Skeletal muscle cell (primary cell): ENCODE results near the gene ETV7.

Experiments
- DNase-seq: peaks from one replicate; pipeline ENCODE4 v3.0.0-alpha.2; 2010; ENCODE audit warnings: low read depth
- H3K4me3 ChIP-seq: 2 replicates; pipeline ENCODE4 v1.5.1; 2011; ENCODE audit warnings: low read depth, mild to moderate bottlenecking, control low read depth, low read length, moderate library complexity

Gene ETV7

GRCh38 chr6:36386495-36387439, 702 bp downstream of the ETV7 start:
- no peak for DNase-seq
- H3K4me3 ChIP-seq = peak overlapping the region; percentile 50

- no peak overlapping the region for H3K4me3 ChIP-seq
- no peak for DNase-seq
Observed at GRCh38 chr6:36384095-36384494, 3.4 kb downstream of the ETV7 start.

- no peak for DNase-seq
- H3K4me3 ChIP-seq = no peak overlapping the region
Observed at GRCh38 chr6:36383606-36384005, 3.9 kb downstream of the ETV7 start.

GRCh38 chr6:36382976-36383375, 4.5 kb downstream of the ETV7 start:
- DNase-seq = no peak

GRCh38 chr6:36381502-36382389, 5.7 kb downstream of the ETV7 start:
- no peak overlapping the region for H3K4me3 ChIP-seq
- DNase-seq = no peak

More at GRCh38 chr6:36382976-36383375, 4.5 kb downstream of the ETV7 start:
- no peak overlapping the region for H3K4me3 ChIP-seq

- DNase-seq = no peak
- no peak overlapping the region for H3K4me3 ChIP-seq
Observed at GRCh38 chr6:36380166-36380565, 7.3 kb downstream of the ETV7 start.

- no peak overlapping the region for H3K4me3 ChIP-seq
- no peak for DNase-seq
Observed at GRCh38 chr6:36378936-36379335, 8.5 kb downstream of the ETV7 start.

GRCh38 chr6:36378243-36378920, 9.1 kb downstream of the ETV7 start:
- DNase-seq = no peak
- H3K4me3 ChIP-seq = no peak overlapping the region

GRCh38 chr6:36377594-36377993, 9.9 kb downstream of the ETV7 start:
- no peak for DNase-seq
- H3K4me3 ChIP-seq = no peak overlapping the region

GRCh38 chr6:36376742-36377141, 10.7 kb downstream of the ETV7 start:
- no peak for DNase-seq
- no peak overlapping the region for H3K4me3 ChIP-seq

- no peak overlapping the region for H3K4me3 ChIP-seq
- no peak for DNase-seq
Observed at GRCh38 chr6:36376183-36376582, 11.3 kb downstream of the ETV7 start.

- no peak for DNase-seq
- no peak overlapping the region for H3K4me3 ChIP-seq
Observed at GRCh38 chr6:36375644-36376155, 11.8 kb downstream of the ETV7 start.

GRCh38 chr6:36374972-36375371, 12.5 kb downstream of the ETV7 start:
- DNase-seq = no peak
- no peak overlapping the region for H3K4me3 ChIP-seq

GRCh38 chr6:36374194-36374593, 13.3 kb downstream of the ETV7 start:
- no peak overlapping the region for H3K4me3 ChIP-seq
- no peak for DNase-seq

- DNase-seq = no peak
- H3K4me3 ChIP-seq = no peak overlapping the region
Observed at GRCh38 chr6:36373368-36374019, 14.0 kb downstream of the ETV7 start.

- no peak for DNase-seq
- H3K4me3 ChIP-seq = no peak overlapping the region
Observed at GRCh38 chr6:36372088-36372487, 15.4 kb downstream of the ETV7 start.

- H3K4me3 ChIP-seq = no peak overlapping the region
- DNase-seq = no peak
Observed at GRCh38 chr6:36371211-36371610, 16.3 kb downstream of the ETV7 start.

- no peak for DNase-seq
- no peak overlapping the region for H3K4me3 ChIP-seq
Observed at GRCh38 chr6:36370638-36371037, 16.8 kb downstream of the ETV7 start.
